ENCODE data around the gene BCL7C.

Gene BCL7C

DNA sequence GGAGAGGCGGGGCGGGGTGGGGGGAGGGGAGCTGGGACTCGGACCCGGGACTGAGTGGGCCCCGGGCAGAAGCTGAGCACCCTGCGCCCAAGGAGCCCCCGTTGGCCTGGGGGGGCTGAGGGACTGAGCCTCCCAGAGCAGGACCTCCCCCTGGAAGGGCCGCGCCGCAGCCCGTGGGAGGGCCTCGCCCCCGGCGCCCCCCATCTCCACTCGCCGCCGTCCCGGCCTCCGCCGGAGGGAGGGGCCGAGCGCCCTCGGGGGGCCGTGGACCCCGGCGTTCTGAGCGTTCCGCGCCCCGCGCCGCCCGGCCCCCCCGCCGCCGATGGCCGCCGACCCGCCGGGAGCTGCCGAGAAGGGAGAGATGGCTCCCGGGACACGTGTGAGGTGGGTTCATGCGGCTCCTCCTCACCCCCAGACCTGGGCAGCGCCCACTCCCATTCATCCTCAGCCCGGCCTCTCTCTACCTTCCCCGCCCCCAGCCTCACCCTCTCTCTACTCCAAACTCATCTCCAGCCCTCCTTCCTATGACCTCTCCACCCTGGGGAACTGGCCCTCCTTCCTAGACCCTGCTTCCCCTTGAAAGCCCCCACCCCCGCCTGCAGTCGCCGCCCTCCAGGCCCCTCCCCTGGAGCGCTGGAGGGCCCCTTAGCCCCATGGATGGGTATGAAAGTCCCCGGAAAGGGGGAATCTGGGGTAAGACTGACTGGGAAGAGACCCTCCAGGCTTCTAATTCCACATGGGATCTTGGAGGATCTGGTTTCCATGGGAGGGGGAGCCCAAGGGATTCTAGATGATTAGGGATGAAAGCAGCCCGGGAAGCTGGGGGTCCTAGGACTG is 30.4 kb upstream of the BCL7C start:
- POLR2A ChIA-PET: interaction anchor here (0.6 to 2.8 kb wide), 9 partner anchors 10 to 176 kb away, joined by 3 to 9 read pairs (median 4); partner anchors contain the start of genes CTF1 and PHKG2
- DNase-seq (ENCODE audit: extremely low spot score): no peak
- CTCF ChIA-PET: interaction anchor here (2.0 kb wide), 1 partner anchor 18 kb away, joined by 7 read pairs; no protein-coding TSS in a partner anchor
- no peak for TF ChIP-seq FOXA1 (IDR thresholded peaks at IDR 0.05)
- TF ChIP-seq BHLHE40 (IDR thresholded peaks at IDR 0.05; ENCODE audit: borderline replicate concordance): no peak
- TF ChIP-seq ZNF384 (IDR thresholded peaks at IDR 0.05): no peak
- TF ChIP-seq CTBP1 (IDR thresholded peaks at IDR 0.05; ENCODE audit: borderline replicate concordance): no peak
- no peak for TF ChIP-seq PKNOX1 (IDR thresholded peaks at IDR 0.05)

DNA sequence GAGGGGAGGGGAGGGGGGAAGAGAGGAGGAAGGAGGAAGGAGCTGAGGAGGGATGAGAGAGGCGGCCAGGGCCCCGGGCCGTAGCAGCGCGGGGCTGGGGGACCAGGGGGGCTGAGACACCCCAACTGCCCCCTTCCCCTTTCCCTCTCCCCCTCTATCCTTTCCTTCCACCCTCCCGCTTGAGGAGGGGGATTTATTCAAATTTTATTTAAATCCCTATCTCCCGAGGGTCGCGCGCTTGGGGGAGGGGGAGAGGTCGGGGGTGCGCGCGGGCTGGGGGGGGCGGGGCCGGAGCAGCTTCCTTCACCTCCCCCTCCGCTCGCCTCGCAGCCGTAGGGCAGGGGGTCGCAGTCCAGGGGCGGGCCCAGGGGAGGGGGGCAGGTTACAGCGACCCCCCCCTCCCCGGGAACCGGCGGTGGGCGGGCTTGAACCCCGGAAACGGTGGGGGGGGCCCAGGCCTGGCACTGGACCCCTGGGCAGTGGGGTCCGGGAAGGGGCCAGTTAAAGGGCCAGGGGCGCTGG is 29.7 kb upstream of the BCL7C start, which contains the start of gene FBXL19:
FBXL19 (plus strand) TSS at position 19 of the 522 bp plus-strand sequence. CDS start 2,183 bp downstream, outside the sequence.
- ChIA-PET POLR2A (interaction anchor here (0.7 to 2.8 kb wide), 6 partner anchors 19 to 175 kb away, joined by 3 to 9 read pairs (median 4); partner anchors contain the start of genes CTF1 and PHKG2), CTCF (interaction anchor here (0.6 kb wide), 1 partner anchor 99 kb away, joined by 9 read pairs; no protein-coding TSS in a partner anchor)
- no peak for DNase-seq (ENCODE audit: extremely low spot score)
- TF ChIP-seq ARNT (IDR thresholded peaks at IDR 0.05) (no peak), BHLHE40 (IDR thresholded peaks at IDR 0.05; ENCODE audit: borderline replicate concordance) (no peak), NFRKB (IDR thresholded peaks at IDR 0.05) (no peak), TARDBP (IDR thresholded peaks at IDR 0.05) (no peak), HDGF (IDR thresholded peaks at IDR 0.05; ENCODE audit: borderline replicate concordance) (no peak), SP1 (IDR thresholded peaks at IDR 0.05) (no peak), FOXM1 (IDR thresholded peaks at IDR 0.05; ENCODE audit: borderline replicate concordance) (no peak), FOXK2 (IDR thresholded peaks at IDR 0.05) (no peak), LEF1 (IDR thresholded peaks at IDR 0.05; ENCODE audit: borderline replicate concordance) (no peak), ZNF384 (IDR thresholded peaks at IDR 0.05) (no peak), ELF4 (IDR thresholded peaks at IDR 0.05) (no peak), SUZ12 (IDR thresholded peaks at IDR 0.05) (no peak)

- ChIA-PET POLR2A (interaction anchor here (0.7 to 2.8 kb wide), 5 partner anchors 19 to 152 kb away, joined by 3 to 9 read pairs (median 3); partner anchors contain the start of gene CTF1), CTCF (interaction anchor here (0.6 kb wide), 1 partner anchor 99 kb away, joined by 9 read pairs; no protein-coding TSS in a partner anchor)
- TF ChIP-seq ZNF384 (IDR thresholded peaks at IDR 0.05) (no peak), TARDBP (IDR thresholded peaks at IDR 0.05) (no peak), HDGF (IDR thresholded peaks at IDR 0.05; ENCODE audit: borderline replicate concordance) (peak; percentile 28; the same call in 1 of the 2 replicates), CTBP1 (IDR thresholded peaks at IDR 0.05; ENCODE audit: borderline replicate concordance) (no peak), NFRKB (IDR thresholded peaks at IDR 0.05) (no peak), SUZ12 (IDR thresholded peaks at IDR 0.05) (peak; percentile 91), LEF1 (IDR thresholded peaks at IDR 0.05; ENCODE audit: borderline replicate concordance) (no peak), FOXA1 (IDR thresholded peaks at IDR 0.05) (no peak), FOXM1 (IDR thresholded peaks at IDR 0.05; ENCODE audit: borderline replicate concordance) (no peak), ARNT (IDR thresholded peaks at IDR 0.05) (no peak), ELF4 (IDR thresholded peaks at IDR 0.05) (no peak), L3MBTL2 (conservative IDR thresholded peaks at IDR 0.05) (peak; percentile 38), SP1 (IDR thresholded peaks at IDR 0.05) (no peak), BHLHE40 (IDR thresholded peaks at IDR 0.05; ENCODE audit: borderline replicate concordance) (no peak)
- DNase-seq (ENCODE audit: extremely low spot score): peak; percentile 98
Measured at GRCh38 chr16:30922960-30923535, 29.2 kb upstream of the BCL7C start.

GRCh38 chr16:30922420-30922959 is 28.6 kb upstream of the BCL7C start:
- CTCF ChIA-PET: interaction anchor here (0.6 to 0.8 kb wide), 3 partner anchors 21 to 89 kb away, joined by 3 to 5 read pairs (median 3); no protein-coding TSS in a partner anchor
- DNase-seq (ENCODE audit: extremely low spot score): peak; percentile 97
- POLR2A ChIA-PET: interaction anchor here (0.6 to 1.0 kb wide), 5 partner anchors 20 to 117 kb away, joined by 3 to 6 read pairs (median 4); no protein-coding TSS in a partner anchor
- TF ChIP-seq HDGF (IDR thresholded peaks at IDR 0.05; ENCODE audit: borderline replicate concordance) (peak; percentile 12; the same call in 1 of the 2 replicates), SUZ12 (IDR thresholded peaks at IDR 0.05) (peak; percentile 82), BHLHE40 (IDR thresholded peaks at IDR 0.05; ENCODE audit: borderline replicate concordance) (no peak)

GRCh38 chr16:30921748-30922419 is 28.0 kb upstream of the BCL7C start:
- ChIA-PET POLR2A (interaction anchor here (0.6 to 1.0 kb wide), 5 partner anchors 20 to 117 kb away, joined by 3 to 6 read pairs (median 4); no protein-coding TSS in a partner anchor), CTCF (interaction anchor here (0.6 to 4.8 kb wide), 5 partner anchors 20 to 88 kb away, joined by 3 to 34 read pairs (median 3); no protein-coding TSS in a partner anchor)
- DNase-seq (ENCODE audit: extremely low spot score): peak; percentile 95
- TF ChIP-seq L3MBTL2 (conservative IDR thresholded peaks at IDR 0.05): peak; percentile 80
- TF ChIP-seq LEF1 (IDR thresholded peaks at IDR 0.05; ENCODE audit: borderline replicate concordance): no peak
- 0 out of 2 replicates have a peak, but pooled peaks have one; percentile 68 for TF ChIP-seq HDGF (IDR thresholded peaks at IDR 0.05; ENCODE audit: borderline replicate concordance)
- TF ChIP-seq ARNT (IDR thresholded peaks at IDR 0.05): no peak
- TF ChIP-seq SP1 (IDR thresholded peaks at IDR 0.05): no peak
- TF ChIP-seq BHLHE40 (IDR thresholded peaks at IDR 0.05; ENCODE audit: borderline replicate concordance): no peak
- TF ChIP-seq TARDBP (IDR thresholded peaks at IDR 0.05): no peak
- TF ChIP-seq FOXK2 (IDR thresholded peaks at IDR 0.05): no peak
- no peak for TF ChIP-seq ELF4 (IDR thresholded peaks at IDR 0.05)
- TF ChIP-seq PKNOX1 (IDR thresholded peaks at IDR 0.05): no peak

Measured in HEK293T (cell line).